DMS114 treated with DMSO at 0.1 percent for 48 hours (cell line): ENCODE data around the gene RGS3.
"Not testable (repeated sequence)": the region's sequence is repeated elsewhere in the genome, so short reads cannot be mapped to it uniquely, and the experiment has no call there.

ENCODE experiments used
- DNase-seq: peaks from one replicate; lab custom pipeline; 2025; ENCODE audit not compliant: unreplicated experiment; lab: John Stamatoyannopoulos, UW

The RGS3 gene

DNA sequence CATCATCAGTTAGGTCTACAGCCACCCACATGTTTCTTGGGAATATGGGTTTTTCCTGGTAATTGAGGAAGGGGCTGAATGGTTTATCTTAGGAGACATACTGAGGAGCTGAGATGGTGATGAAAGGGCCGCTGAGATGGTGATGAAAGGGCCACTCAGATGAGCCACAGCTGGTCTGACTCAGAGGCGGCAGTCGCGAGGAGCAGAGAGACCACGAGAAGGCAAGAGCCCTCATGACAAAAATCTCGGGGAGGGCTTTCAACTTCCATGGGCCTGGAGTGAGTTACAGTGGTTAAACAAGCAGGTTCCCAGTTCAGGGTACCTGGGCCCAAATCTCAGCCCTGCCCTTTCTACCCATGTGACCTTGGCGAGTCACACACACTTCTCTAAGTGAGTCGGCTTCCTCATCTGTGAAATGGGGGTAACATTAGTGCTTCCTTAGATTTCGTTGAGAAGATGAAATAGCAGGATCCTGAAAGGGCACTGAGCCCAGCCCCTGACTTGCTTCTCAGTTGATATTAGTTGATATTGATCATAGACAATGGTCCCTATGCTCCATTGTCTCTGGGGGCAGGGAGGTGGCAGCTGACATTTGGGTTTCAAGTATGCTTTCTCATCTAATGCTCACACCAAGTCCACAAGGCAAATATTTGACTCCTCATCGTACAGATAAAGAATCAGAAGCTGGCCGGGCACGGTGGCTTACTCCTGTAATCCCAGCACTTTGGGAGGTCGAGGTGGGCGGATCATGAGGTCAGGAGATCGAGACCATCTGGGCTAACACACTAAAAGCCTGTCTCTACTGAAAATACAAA, 169.5 kb downstream of the RGS3 start:
- no peak for DNase-seq

DNA sequence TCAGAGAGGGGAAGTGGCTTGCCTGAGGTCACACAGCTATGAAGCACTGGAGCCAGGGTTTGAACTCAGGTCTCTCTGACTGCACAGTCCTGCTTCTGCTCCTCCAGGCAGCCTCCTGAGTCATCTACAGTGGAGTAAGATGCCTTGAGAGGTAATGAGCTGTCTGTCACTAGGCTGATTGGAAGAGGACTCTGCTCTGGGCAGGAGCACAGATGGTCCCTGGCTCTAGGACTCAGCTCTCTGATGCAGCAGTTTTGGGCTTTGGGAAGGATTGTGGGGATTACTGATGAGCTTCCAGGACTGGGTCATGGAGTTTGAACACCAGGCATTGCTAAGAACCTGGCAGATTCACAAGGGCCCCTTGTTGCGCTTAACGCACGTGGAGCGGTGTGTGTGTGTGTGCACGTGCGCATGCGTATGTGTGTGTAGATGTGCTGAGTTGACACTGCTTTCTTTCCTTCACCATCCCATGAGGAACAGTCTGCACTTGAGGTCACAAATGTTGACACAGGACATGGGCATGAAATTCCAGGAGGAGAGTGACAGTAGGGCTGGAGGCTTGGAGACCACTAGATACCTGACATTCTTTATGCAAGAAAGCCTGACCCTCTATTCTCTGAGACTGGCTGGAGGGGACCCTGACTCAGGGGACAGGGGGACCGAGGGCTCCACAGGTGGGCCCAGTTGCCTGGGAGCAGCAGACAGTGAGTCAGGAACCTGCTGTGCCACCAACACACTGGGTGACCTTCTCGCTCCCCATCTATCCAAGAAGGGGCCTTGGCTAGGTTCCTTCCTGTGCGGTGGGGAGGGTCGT, 170.5 kb downstream of the RGS3 start:
- no peak for DNase-seq

GRCh38 chr9:113634596-113635515, 171.3 kb downstream of the RGS3 start:
- DNase-seq: no peak

DNA sequence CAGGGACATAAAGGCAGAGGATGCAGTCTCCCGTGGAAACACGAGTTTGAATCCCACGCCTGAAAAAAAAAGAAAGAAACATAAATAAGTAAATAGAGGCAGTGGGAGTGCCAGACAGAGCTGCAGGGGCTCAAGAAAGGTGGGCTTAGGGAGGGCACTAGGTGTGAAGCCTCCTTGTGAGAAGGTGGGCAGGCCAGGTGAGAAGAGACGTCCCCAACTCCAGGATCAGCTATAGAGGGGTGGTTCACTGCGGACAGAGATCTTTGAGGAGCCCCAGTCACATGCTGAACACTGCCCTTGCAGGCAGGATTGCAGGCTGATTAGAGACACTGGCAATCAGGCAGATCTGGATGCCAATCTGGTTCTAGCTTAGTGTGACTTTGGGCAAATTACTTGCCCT, 172.1 kb downstream of the RGS3 start:
- DNase-seq: no peak

- DNase-seq: no peak
Measured at GRCh38 chr9:113636165-113636564, 172.6 kb downstream of the RGS3 start.

- DNase-seq: no peak
Measured at GRCh38 chr9:113636693-113637092, 173.2 kb downstream of the RGS3 start.

GRCh38 chr9:113638490-113638889, 175.0 kb downstream of the RGS3 start:
- no peak for DNase-seq

- no peak for DNase-seq
Measured at GRCh38 chr9:113638897-113639296, 175.4 kb downstream of the RGS3 start.

GRCh38 chr9:113639411-113639970, 176.0 kb downstream of the RGS3 start:
- DNase-seq: not testable (repeated sequence)

DNA sequence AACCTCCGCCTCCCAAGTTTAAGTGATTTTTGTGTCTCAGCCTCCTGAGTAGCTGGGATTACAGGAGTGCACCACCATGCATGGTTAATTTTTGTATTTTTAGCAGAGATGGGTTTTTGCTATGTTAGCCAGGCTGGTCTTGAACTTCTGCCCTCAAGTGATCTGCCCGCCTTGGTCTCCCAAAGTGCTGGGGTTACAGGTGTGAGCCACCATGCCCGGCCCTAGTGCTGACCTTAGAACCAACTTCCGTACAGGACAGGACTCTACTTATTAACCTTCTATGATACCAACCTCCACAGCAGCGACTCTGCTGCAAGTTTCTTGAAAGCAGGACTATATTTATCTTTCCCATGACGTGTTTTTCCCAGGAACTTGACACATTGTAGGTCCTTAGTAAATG, 176.9 kb downstream of the RGS3 start:
- DNase-seq: no peak

DNA sequence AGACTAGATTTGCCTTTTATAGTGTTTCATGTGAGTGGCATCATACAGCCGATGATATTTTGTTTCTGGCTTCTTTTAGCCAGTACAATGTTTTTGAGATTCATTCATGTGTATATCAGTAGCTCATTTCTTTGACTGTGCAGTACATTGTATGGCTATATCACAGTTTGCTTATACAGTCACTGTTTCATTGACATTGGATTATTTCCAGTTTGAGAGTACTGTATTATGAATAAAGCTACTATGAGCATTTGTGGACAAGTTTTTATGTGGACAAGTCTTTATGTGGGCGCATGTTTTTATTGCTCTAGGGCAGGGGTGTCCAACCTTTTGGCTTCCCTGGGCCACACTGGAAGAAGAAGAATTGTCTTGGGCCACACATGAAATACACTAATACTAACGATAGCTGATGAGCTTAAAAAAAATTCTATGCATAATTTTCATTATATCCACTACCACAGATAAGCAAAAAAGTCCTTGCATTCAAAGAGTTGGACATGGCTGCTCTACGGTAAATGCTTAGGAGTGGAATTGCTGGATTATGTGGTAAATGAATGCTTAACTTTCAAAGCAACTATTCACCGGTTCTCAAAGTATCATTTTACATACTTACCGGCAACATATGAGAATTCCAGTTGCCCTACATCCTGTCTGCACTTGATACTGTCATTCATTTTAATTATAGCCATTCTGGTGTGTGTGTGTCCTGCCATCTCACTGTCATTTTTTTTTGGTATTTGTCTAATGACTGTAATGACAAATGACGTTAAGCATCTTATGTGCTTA, 177.8 kb downstream of the RGS3 start:
- DNase-seq: no peak

DNA sequence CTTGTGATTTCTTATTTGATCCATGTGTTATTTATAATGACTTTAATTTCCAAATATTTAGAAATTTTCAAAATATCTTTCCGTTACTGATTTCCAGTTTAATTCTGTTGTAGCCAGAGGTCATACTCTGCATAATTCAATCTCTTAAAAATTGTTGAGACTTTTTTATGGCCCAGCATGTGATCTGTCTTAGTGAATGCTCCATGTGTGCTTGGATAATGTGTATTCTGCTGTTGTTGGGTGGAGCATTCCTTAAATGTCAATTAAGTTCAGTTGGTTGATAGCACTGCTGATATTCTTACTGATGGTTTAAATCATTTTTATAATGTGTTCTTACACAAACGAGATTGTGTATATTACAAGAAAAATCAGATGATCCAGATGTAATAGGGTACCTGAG, 180.8 kb downstream of the RGS3 start:
- no peak for DNase-seq

- no peak for DNase-seq
Measured at GRCh38 chr9:113645227-113645977, 181.9 kb downstream of the RGS3 start.

- no peak for DNase-seq
Measured at GRCh38 chr9:113645978-113646253, 182.4 kb downstream of the RGS3 start.

GRCh38 chr9:113646491-113646890, 183.0 kb downstream of the RGS3 start:
- DNase-seq: no peak
